ENCODE data around the gene LCN6. TPM values are rescaled to one million over a fixed set of nuclear protein-coding genes. Genes with fewer than 3 reads are reported as not detected.

The LCN6 gene
- total and polyA plus RNA-seq, 9 of the 15 experiments (the other 6 are each of a cell fraction or from before 2014, with no cell fraction given): 0.10 to 0.45 (median 0.37) TPM; not detected in 5

DNA sequence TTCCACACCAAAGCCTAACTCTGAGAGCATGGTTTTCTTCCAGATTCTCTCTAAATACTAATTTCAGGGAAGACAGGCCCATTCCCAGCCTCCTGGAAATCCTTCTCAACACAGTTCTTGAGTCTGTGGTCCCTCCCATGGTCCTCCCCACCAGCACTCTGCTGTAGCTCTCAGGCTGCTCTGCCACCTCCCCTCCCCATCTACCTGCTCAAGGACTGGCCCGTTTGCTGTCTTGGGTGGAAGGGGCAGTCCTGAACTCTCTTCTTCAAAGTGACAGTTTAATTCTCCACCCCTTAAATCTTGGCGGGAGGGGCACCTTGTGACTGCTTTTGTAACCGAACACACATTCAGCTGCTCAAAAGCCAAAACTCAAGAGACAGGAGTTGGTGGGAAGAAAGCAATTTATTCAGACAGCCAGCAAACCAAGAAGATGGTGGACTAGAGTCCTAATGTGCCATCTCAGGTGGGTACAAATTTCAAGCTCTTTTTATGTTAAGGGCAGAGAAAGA, 23.6 kb upstream of the LCN6 start:
- in situ Hi-C loops (cut with MboI) (loop anchor here (5.0 kb wide), 1 partner anchor 265 kb away; no protein-coding TSS in a partner anchor), intact Hi-C loops (cut with micrococcal nuclease) (no loop called here)
- 33% methylated on average over 3 of the region's 3 CpGs for WGBS (ENCODE audit: insufficient coverage, low coverage, missing lambda C conversion rate)
- H3K36me3 ChIP-seq (ENCODE audit: control insufficient read depth, insufficient read depth, low read length): no peaks in the 10 kb centered on the region
- FAIRE-seq (no peak), ATAC-seq (no peak), DNase-seq (ENCODE audit: extremely low read depth in 1 of 4, low spot score in 3 of 4) (no peak)
- no peak overlapping the region for H3K4me3 ChIP-seq
- H4K20me1 ChIP-seq (replicated peaks; ENCODE audit: control insufficient read depth, insufficient read depth, low read length): no peaks in the 10 kb centered on the region
- no peak overlapping the region for H3K27ac ChIP-seq (ENCODE audit: extremely low read depth, low read depth, low read length)
- H3K9ac ChIP-seq (ENCODE audit: insufficient read depth in 1 of 2, low read depth in 2 of 2, low read length in 2 of 2): no peak overlapping the region
- peaks cover 11% of the 10 kb centered on the region for H3K9me3 ChIP-seq (replicated peaks; ENCODE audit: control insufficient read depth, insufficient read depth, low read depth, low read length)
- ChIA-PET POLR2A (interaction anchor here (1.1 kb wide), 1 partner anchor 44 kb away, joined by 3 read pairs; no protein-coding TSS in a partner anchor), CTCF (ENCODE audit: low intra/inter-chr PET ratio) (interaction anchor here (1.3 kb wide), 1 partner anchor 11 kb away, joined by 7 read pairs; no protein-coding TSS in a partner anchor)
- no TSS peak for BruUV-seq (replicated peaks)
- no peak overlapping the region for H3K4me2 ChIP-seq (ENCODE audit: insufficient read depth, low read length)
- no peak for TF ChIP-seq NUFIP1 (IDR thresholded peaks at IDR 0.05; ENCODE audit: partially characterized antibody)
- TF ChIP-seq PHB2 (IDR thresholded peaks at IDR 0.05; ENCODE audit: low read depth): no peak
- no peak for TF ChIP-seq MXI1 (IDR thresholded peaks at IDR 0.05; ENCODE audit: low read depth, low read length)
- TF ChIP-seq, protein P1, sequence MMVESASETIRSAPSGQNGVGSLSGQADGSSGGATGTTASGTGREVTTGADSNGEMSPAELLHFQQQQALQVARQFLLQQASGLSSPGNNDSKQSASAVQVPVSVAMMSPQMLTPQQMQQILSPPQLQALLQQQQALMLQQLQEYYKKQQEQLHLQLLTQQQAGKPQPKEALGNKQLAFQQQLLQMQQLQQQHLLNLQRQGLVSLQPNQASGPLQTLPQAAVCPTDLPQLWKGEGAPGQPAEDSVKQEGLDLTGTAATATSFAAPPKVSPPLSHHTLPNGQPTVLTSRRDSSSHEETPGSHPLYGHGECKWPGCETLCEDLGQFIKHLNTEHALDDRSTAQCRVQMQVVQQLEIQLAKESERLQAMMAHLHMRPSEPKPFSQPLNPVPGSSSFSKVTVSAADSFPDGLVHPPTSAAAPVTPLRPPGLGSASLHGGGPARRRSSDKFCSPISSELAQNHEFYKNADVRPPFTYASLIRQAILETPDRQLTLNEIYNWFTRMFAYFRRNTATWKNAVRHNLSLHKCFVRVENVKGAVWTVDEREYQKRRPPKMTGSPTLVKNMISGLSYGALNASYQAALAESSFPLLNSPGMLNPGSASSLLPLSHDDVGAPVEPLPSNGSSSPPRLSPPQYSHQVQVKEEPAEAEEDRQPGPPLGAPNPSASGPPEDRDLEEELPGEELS (CRISPR knock-in tag; IDR thresholded peaks at IDR 0.05; ENCODE audit: borderline replicate concordance): no peak
- no peak for TF ChIP-seq MTA2 (IDR thresholded peaks at IDR 0.05; ENCODE audit: low read depth)
- no peak for TF ChIP-seq ZNF143 (CRISPR knock-in tag; IDR thresholded peaks at IDR 0.05)
- no peak for TF ChIP-seq PPARD (CRISPR knock-in tag; IDR thresholded peaks at IDR 0.05)
- TF ChIP-seq ZNF347 (CRISPR knock-in tag; IDR thresholded peaks at IDR 0.05; ENCODE audit: low read depth): no peak
- no peak for TF ChIP-seq MITF (IDR thresholded peaks at IDR 0.05)
- TF ChIP-seq ELF4 (CRISPR knock-in tag; IDR thresholded peaks at IDR 0.05): no peak
- H3K4me1 ChIP-seq (replicated peaks in 1 of 2; ENCODE audit: control insufficient read depth in 2 of 2, insufficient read depth in 2 of 2, low read length in 2 of 2): peaks cover 7 to 13% of the 10 kb centered on the region in 2 experiments; a peak in 4 of 5 replicates
- peaks cover 0 to 5% of the 10 kb centered on the region in 2 experiments; a peak in 1 of 5 replicates for H3K27me3 ChIP-seq (ENCODE audit: control insufficient read depth in 2 of 2, insufficient read depth in 2 of 2, low read length in 2 of 2)
- no peaks in the 10 kb centered on the region for H3K79me2 ChIP-seq (ENCODE audit: control insufficient read depth, insufficient read depth, low read length)
- H2AFZ ChIP-seq (ENCODE audit: low read depth, low read length): no peak overlapping the region
- no peaks in the 10 kb centered on the region for H3K9me1 ChIP-seq (ENCODE audit: control insufficient read depth, insufficient read depth, low read length)

Data from K562 (cell line).